ENCODE measurements around the gene DEDD. TPM values are rescaled to one million over a fixed set of nuclear protein-coding genes. Genes with fewer than 3 reads are reported as not detected.

The DEDD gene
- total and polyA plus RNA-seq, 10 of the 15 experiments (the other 5 are each of a cell fraction or from before 2014, with no cell fraction given), result 13.6 to 33.9 (median 30.3) TPM

DNA sequence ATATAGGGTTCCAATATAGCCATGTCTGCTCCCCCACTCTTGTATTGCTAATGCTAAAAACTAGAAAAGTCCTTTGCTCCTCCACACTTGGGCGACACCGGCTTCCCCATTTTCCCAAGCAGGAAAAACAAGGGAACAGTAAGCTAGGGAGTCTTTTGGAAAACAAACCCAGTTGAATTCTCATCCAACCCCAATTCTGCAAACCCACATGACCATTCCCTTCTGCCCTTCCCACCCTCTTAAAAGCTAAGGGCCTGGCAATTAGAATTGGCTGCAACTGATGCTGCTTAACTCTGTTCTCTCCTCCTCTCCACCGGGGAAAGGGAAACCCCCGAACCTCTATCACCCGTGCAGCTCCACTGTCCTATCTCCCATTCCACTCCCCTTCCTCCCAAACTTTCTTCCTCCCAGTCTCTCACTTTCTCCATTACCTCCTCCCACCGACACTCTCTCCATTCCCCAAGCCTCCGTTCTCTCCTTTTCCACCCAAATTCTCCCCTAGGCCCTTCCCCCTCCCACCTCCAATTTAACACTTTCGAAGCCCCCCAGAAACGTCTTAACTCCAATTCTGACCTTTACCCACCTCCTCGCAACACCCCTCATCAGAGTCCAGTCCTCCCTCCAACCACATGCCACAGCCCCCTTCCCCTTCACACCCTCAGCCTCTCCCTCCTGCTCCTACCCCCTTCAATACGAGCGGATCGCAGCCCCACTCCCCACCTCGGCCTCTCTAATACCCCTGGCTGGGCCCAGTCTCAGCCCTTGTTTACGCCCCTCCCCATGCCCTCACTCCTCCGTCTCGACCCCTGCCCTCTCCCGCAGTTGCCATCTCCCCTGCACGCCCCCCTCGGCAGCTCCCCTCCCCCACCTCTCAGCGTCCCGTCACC is 701 bp downstream of the DEDD start:
- Histone ChIP-seq H3K79me2 (ENCODE audit: control insufficient read depth, insufficient read depth, low read length) (peaks cover 47% of the 10 kb centered on the region), H3K27me3 (replicated peaks in 1 of 2; ENCODE audit: control insufficient read depth in 2 of 2, insufficient read depth in 2 of 2, low read length in 1 of 2) (no peaks in the 10 kb centered on the region), H2AFZ (ENCODE audit: control insufficient read depth, low read depth, low read length) (peak overlapping the region; percentile 54), H3K4me1 (ENCODE audit: control insufficient read depth, insufficient read depth, low read length) (peaks cover 3% of the 10 kb centered on the region), H3K9me3 (replicated peaks; ENCODE audit: control insufficient read depth, insufficient read depth, low read length) (no peaks in the 10 kb centered on the region), H3K4me3 (peak overlapping the region; percentile 93), H3K9ac (ENCODE audit: control insufficient read depth, insufficient read depth, low read length) (peak overlapping the region; percentile 94), H4K20me1 (ENCODE audit: control insufficient read depth, insufficient read depth) (no peaks in the 10 kb centered on the region; the same call in 1 of the 2 replicates), H3K36me3 (ENCODE audit: control insufficient read depth in 2 of 2, insufficient read depth in 2 of 2, low read length in 1 of 2) (peaks cover 0 to 14% of the 10 kb centered on the region in 2 experiments; a peak in 2 of 4 replicates), H3K4me2 (ENCODE audit: control insufficient read depth, insufficient read depth) (peak overlapping the region; percentile 73), H3K27ac (ENCODE audit: control insufficient read depth, insufficient read depth) (peak overlapping the region; percentile 79)
- ChIA-PET POLR2A (interaction anchor here (0.6 to 3.7 kb wide), 8 partner anchors 14 to 207 kb away, joined by 4 to 24 read pairs (median 7); partner anchors contain the start of genes ARHGAP30, NIT1, PFDN2 and PPOX), CTCF (interaction anchor here (0.7 to 2.8 kb wide), 12 partner anchors 14 to 404 kb away, joined by 3 to 14 read pairs (median 4); partner anchors contain the start of genes NIT1, PFDN2 and PPOX), SMC1A (ENCODE audit: uncharacterized antibody, unreplicated experiment) (interaction anchor here (0.9 to 1.9 kb wide), 8 partner anchors 10 to 118 kb away, joined by 3 to 5 read pairs (median 4); no protein-coding TSS in a partner anchor), RAD21 (ENCODE audit: unreplicated experiment) (interaction anchor here (0.9 to 2.7 kb wide), 10 partner anchors 13 to 134 kb away, joined by 3 to 11 read pairs (median 5); partner anchors contain the start of genes ARHGAP30, KLHDC9, NIT1 and PFDN2)
- BruUV-seq (replicated peaks), result no TSS peak
- FAIRE-seq (no peak), DNase-seq (ENCODE audit: low read depth, low spot score) (no peak), ATAC-seq (peak; percentile 12; the same call in 2 of the 3 replicates)
- in situ Hi-C loops (cut with MboI), result no loop called here
- WGBS (ENCODE audit: insufficient coverage, insufficient replicate concordance, low lambda C conversion rate, missing lambda C conversion rate), result 11% methylated on average over 18 of the region's 22 CpGs
- intact Hi-C loops (cut with micrococcal nuclease; ENCODE audit: unreplicated experiment), result loop anchor here (2.0 kb wide), 1 partner anchor 61 kb away; no protein-coding TSS in a partner anchor
- TF ChIP-seq ASH2L (IDR thresholded peaks at IDR 0.05; ENCODE audit: borderline replicate concordance, low read depth) (no peak), DPF2 (IDR thresholded peaks at IDR 0.05) (no peak), NR2C2 (IDR thresholded peaks at IDR 0.05; ENCODE audit: borderline replicate concordance, control insufficient read depth, insufficient read length, low read depth) (no peak), RAD21 (IDR thresholded peaks at IDR 0.05; ENCODE audit: insufficient read depth, low read depth, low read length) (no peak), SP1 (IDR thresholded peaks at IDR 0.05; ENCODE audit: low read depth, low read length) (no peak), MTA2 (IDR thresholded peaks at IDR 0.05; ENCODE audit: low read depth) (peak; percentile 37; the same call in 1 of the 2 replicates), BHLHE40 (IDR thresholded peaks at IDR 0.05; ENCODE audit: borderline replicate concordance in 1 of 2, low read depth in 2 of 2, low read length in 1 of 2) (peak in 1 of 2 experiments; percentile 53; a peak in 2 of 4 replicates), CHD1 (IDR thresholded peaks at IDR 0.05; ENCODE audit: low read depth, low read length) (no peak), CBX5 (IDR thresholded peaks at IDR 0.05; ENCODE audit: low read depth) (no peak)
- TF ChIP-seq, protein P1, sequence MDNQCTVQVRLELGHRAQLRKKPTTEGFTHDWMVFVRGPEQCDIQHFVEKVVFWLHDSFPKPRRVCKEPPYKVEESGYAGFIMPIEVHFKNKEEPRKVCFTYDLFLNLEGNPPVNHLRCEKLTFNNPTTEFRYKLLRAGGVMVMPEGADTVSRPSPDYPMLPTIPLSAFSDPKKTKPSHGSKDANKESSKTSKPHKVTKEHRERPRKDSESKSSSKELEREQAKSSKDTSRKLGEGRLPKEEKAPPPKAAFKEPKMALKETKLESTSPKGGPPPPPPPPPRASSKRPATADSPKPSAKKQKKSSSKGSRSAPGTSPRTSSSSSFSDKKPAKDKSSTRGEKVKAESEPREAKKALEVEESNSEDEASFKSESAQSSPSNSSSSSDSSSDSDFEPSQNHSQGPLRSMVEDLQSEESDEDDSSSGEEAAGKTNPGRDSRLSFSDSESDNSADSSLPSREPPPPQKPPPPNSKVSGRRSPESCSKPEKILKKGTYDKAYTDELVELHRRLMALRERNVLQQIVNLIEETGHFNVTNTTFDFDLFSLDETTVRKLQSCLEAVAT (IDR thresholded peaks at IDR 0.05), result peak; percentile 73
- TF ChIP-seq, protein P2, sequence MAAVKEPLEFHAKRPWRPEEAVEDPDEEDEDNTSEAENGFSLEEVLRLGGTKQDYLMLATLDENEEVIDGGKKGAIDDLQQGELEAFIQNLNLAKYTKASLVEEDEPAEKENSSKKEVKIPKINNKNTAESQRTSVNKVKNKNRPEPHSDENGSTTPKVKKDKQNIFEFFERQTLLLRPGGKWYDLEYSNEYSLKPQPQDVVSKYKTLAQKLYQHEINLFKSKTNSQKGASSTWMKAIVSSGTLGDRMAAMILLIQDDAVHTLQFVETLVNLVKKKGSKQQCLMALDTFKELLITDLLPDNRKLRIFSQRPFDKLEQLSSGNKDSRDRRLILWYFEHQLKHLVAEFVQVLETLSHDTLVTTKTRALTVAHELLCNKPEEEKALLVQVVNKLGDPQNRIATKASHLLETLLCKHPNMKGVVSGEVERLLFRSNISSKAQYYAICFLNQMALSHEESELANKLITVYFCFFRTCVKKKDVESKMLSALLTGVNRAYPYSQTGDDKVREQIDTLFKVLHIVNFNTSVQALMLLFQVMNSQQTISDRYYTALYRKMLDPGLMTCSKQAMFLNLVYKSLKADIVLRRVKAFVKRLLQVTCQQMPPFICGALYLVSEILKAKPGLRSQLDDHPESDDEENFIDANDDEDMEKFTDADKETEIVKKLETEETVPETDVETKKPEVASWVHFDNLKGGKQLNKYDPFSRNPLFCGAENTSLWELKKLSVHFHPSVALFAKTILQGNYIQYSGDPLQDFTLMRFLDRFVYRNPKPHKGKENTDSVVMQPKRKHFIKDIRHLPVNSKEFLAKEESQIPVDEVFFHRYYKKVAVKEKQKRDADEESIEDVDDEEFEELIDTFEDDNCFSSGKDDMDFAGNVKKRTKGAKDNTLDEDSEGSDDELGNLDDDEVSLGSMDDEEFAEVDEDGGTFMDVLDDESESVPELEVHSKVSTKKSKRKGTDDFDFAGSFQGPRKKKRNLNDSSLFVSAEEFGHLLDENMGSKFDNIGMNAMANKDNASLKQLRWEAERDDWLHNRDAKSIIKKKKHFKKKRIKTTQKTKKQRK (IDR thresholded peaks at IDR 0.05; ENCODE audit: low read depth, low read length), result no peak
- TF ChIP-seq, protein P3, sequence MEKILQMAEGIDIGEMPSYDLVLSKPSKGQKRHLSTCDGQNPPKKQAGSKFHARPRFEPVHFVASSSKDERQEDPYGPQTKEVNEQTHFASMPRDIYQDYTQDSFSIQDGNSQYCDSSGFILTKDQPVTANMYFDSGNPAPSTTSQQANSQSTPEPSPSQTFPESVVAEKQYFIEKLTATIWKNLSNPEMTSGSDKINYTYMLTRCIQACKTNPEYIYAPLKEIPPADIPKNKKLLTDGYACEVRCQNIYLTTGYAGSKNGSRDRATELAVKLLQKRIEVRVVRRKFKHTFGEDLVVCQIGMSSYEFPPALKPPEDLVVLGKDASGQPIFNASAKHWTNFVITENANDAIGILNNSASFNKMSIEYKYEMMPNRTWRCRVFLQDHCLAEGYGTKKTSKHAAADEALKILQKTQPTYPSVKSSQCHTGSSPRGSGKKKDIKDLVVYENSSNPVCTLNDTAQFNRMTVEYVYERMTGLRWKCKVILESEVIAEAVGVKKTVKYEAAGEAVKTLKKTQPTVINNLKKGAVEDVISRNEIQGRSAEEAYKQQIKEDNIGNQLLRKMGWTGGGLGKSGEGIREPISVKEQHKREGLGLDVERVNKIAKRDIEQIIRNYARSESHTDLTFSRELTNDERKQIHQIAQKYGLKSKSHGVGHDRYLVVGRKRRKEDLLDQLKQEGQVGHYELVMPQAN (conservative IDR thresholded peaks at IDR 0.05), result no peak
- TF ChIP-seq, protein P4, sequence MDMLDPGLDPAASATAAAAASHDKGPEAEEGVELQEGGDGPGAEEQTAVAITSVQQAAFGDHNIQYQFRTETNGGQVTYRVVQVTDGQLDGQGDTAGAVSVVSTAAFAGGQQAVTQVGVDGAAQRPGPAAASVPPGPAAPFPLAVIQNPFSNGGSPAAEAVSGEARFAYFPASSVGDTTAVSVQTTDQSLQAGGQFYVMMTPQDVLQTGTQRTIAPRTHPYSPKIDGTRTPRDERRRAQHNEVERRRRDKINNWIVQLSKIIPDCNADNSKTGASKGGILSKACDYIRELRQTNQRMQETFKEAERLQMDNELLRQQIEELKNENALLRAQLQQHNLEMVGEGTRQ (IDR thresholded peaks at IDR 0.05; ENCODE audit: borderline replicate concordance, low read depth, low read length), result no peak

Measured in GM12878 (cell line).